ENCODE data around the gene RUSF1.
"Not testable (repeated sequence)": the region's sequence is repeated elsewhere in the genome, so short reads cannot be mapped to it uniquely, and the experiment has no call there.

RUSF1 gene

GRCh38 chr16:31507929-31508705 is at the start of gene RUSF1:
RUSF1 (minus strand) TSS chr16:31508391; CDS start chr16:31508373, 18 bp downstream.
- H3K4me1 Mint-ChIP-seq: peaks cover 42% of the 10 kb centered on the region
- no peaks in the 10 kb centered on the region for H3K27me3 Mint-ChIP-seq
- H3K4me3 Mint-ChIP-seq: peak within 1 kb of the TSS; percentile 85
- DNase-seq (ENCODE audit: low spot score in 2 of 2): peak; percentile 57 to 59
- peak; percentile 83 for ATAC-seq (replicated peaks; ENCODE audit: extremely low read depth, poor library complexity, severe bottlenecking)
- H3K36me3 Mint-ChIP-seq (ENCODE audit: insufficient read depth): peaks cover 9% of the 10 kb centered on the region
- H3K27ac Mint-ChIP-seq (ENCODE audit: low read depth): peak within 1 kb of the TSS; percentile 93
- H3K9me3 Mint-ChIP-seq: no peaks in the 10 kb centered on the region

DNA sequence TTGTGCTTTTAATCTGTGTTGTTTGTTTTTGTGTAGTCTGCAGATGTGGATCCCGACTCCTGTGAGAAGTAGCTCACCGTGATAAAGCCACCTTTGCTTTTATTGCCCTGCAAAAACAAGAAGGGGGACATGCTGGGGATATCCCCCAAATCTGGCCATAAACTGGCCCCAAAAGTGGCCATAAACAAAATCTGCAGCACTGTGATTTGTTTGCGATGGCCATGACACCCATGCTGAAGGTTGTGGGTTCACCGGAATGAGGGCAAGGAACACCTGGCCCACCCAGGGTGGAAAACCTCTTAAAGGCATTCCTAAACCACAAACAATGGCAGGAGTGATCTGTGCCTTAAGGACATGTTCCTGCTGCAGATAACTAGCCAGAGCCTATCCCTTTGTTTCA is 34.6 kb upstream of the RUSF1 start:
- no peak overlapping the region for H3K4me3 Mint-ChIP-seq
- no peak for ATAC-seq (replicated peaks; ENCODE audit: extremely low read depth, poor library complexity, severe bottlenecking)
- DNase-seq (ENCODE audit: low spot score in 2 of 2): no peak
- H3K9me3 Mint-ChIP-seq: peaks cover 6% of the 10 kb centered on the region
- peaks cover 48% of the 10 kb centered on the region for H3K27me3 Mint-ChIP-seq
- H3K36me3 Mint-ChIP-seq (ENCODE audit: insufficient read depth): no peaks in the 10 kb centered on the region
- no peaks in the 10 kb centered on the region for H3K4me1 Mint-ChIP-seq
- no peak overlapping the region for H3K27ac Mint-ChIP-seq (ENCODE audit: low read depth)

DNA sequence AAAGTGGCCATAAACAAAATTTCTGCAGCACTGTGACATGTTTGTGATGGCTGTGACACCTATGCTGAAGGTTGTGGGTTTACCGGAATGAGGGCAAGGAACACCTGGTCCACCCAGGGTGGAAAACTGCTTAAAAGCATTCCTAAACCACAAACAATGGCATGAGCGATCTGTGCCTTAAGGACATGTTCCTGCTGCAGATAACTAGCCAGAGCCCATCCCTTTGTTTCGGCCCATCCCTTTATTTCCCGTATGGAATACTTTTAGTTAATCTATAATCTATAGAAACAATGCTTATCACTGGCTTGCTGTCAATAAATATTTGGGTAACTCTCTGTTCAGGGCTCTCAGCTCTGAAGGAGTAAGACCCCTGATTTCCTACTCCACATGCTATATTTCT is 31.6 kb upstream of the RUSF1 start:
- not testable (repeated sequence) for H3K4me1 Mint-ChIP-seq; H3K4me3 Mint-ChIP-seq; H3K27ac Mint-ChIP-seq (ENCODE audit: low read depth); DNase-seq (ENCODE audit: low spot score in 2 of 2); H3K9me3 Mint-ChIP-seq; H3K36me3 Mint-ChIP-seq (ENCODE audit: insufficient read depth); ATAC-seq (replicated peaks; ENCODE audit: extremely low read depth, poor library complexity, severe bottlenecking)
- peaks cover 67% of the 10 kb centered on the region for H3K27me3 Mint-ChIP-seq

- H3K4me1 Mint-ChIP-seq; H3K9me3 Mint-ChIP-seq; H3K36me3 Mint-ChIP-seq (ENCODE audit: insufficient read depth); H3K27ac Mint-ChIP-seq (ENCODE audit: low read depth); DNase-seq (ENCODE audit: low spot score in 2 of 2); ATAC-seq (replicated peaks; ENCODE audit: extremely low read depth, poor library complexity, severe bottlenecking); H3K4me3 Mint-ChIP-seq: not testable (repeated sequence)
- peaks cover 67% of the 10 kb centered on the region for H3K27me3 Mint-ChIP-seq
Observed at GRCh38 chr16:31538243-31538598, 30.0 kb upstream of the RUSF1 start.

GRCh38 chr16:31537362-31538242 is 29.4 kb upstream of the RUSF1 start:
- DNase-seq (ENCODE audit: low spot score in 2 of 2): no peak

GRCh38 chr16:31536804-31537361 is 28.7 kb upstream of the RUSF1 start:
- H3K4me3 Mint-ChIP-seq: no peak overlapping the region
- H3K27ac Mint-ChIP-seq (ENCODE audit: low read depth): no peak overlapping the region
- H3K9me3 Mint-ChIP-seq: no peaks in the 10 kb centered on the region
- H3K27me3 Mint-ChIP-seq: peaks cover 59% of the 10 kb centered on the region
- ATAC-seq (replicated peaks; ENCODE audit: extremely low read depth, poor library complexity, severe bottlenecking): no peak
- H3K4me1 Mint-ChIP-seq: no peaks in the 10 kb centered on the region
- H3K36me3 Mint-ChIP-seq (ENCODE audit: insufficient read depth): no peaks in the 10 kb centered on the region
- DNase-seq (ENCODE audit: low spot score in 2 of 2): no peak

More at GRCh38 chr16:31537362-31538242, 29.4 kb upstream of the RUSF1 start:
- Mint-ChIP-seq H3K4me3 (no peak overlapping the region), H3K36me3 (ENCODE audit: insufficient read depth) (no peaks in the 10 kb centered on the region), H3K4me1 (no peaks in the 10 kb centered on the region), H3K9me3 (peaks cover 6% of the 10 kb centered on the region), H3K27me3 (peaks cover 66% of the 10 kb centered on the region), H3K27ac (ENCODE audit: low read depth) (no peak overlapping the region)
- no peak for ATAC-seq (replicated peaks; ENCODE audit: extremely low read depth, poor library complexity, severe bottlenecking)

- Mint-ChIP-seq H3K4me1 (no peaks in the 10 kb centered on the region), H3K36me3 (ENCODE audit: insufficient read depth) (no peaks in the 10 kb centered on the region), H3K4me3 (no peak overlapping the region), H3K27me3 (peaks cover 49% of the 10 kb centered on the region), H3K27ac (ENCODE audit: low read depth) (no peak overlapping the region), H3K9me3 (no peaks in the 10 kb centered on the region)
- DNase-seq (ENCODE audit: low spot score in 2 of 2) (no peak), ATAC-seq (replicated peaks; ENCODE audit: extremely low read depth, poor library complexity, severe bottlenecking) (no peak)
Observed at GRCh38 chr16:31535737-31536136, 27.5 kb upstream of the RUSF1 start.

- Mint-ChIP-seq H3K4me1 (no peaks in the 10 kb centered on the region), H3K9me3 (no peaks in the 10 kb centered on the region), H3K27ac (ENCODE audit: low read depth) (no peak overlapping the region), H3K36me3 (ENCODE audit: insufficient read depth) (no peaks in the 10 kb centered on the region), H3K27me3 (peaks cover 41% of the 10 kb centered on the region), H3K4me3 (no peak overlapping the region)
- ATAC-seq (replicated peaks; ENCODE audit: extremely low read depth, poor library complexity, severe bottlenecking): no peak
- no peak for DNase-seq (ENCODE audit: low spot score in 2 of 2)
Observed at GRCh38 chr16:31532896-31533295, 24.7 kb upstream of the RUSF1 start.

GRCh38 chr16:31532120-31532519 is 23.9 kb upstream of the RUSF1 start:
- Mint-ChIP-seq H3K4me1 (no peaks in the 10 kb centered on the region), H3K27ac (ENCODE audit: low read depth) (no peak overlapping the region), H3K36me3 (ENCODE audit: insufficient read depth) (no peaks in the 10 kb centered on the region), H3K9me3 (no peaks in the 10 kb centered on the region), H3K27me3 (peaks cover 43% of the 10 kb centered on the region), H3K4me3 (no peak overlapping the region)
- no peak for DNase-seq (ENCODE audit: low spot score in 2 of 2)
- ATAC-seq (replicated peaks; ENCODE audit: extremely low read depth, poor library complexity, severe bottlenecking): no peak

DNA sequence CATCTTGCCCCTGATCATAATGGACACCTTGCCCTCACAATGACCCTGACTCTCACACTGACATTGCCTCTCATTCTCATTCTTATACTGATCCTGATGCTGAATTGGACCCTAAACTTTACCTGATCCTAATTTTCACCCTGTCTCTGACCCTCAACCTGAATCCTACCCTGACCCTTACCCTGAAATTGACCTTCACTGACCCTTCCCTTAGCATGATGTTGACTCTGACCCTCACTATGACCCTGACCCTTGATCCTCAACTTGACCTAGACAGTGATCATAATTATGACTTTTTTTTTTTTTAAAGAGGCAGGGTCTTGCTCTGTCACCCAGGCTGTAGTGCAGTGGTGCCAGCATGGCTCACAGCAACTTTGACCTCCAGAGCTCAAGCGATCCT is 22.9 kb upstream of the RUSF1 start:
- H3K9me3 Mint-ChIP-seq: no peaks in the 10 kb centered on the region
- H3K27me3 Mint-ChIP-seq: peaks cover 41% of the 10 kb centered on the region
- no peak for DNase-seq (ENCODE audit: low spot score in 2 of 2)
- H3K36me3 Mint-ChIP-seq (ENCODE audit: insufficient read depth): no peaks in the 10 kb centered on the region
- H3K4me3 Mint-ChIP-seq: no peak overlapping the region
- no peak for ATAC-seq (replicated peaks; ENCODE audit: extremely low read depth, poor library complexity, severe bottlenecking)
- H3K27ac Mint-ChIP-seq (ENCODE audit: low read depth): no peak overlapping the region
- H3K4me1 Mint-ChIP-seq: no peaks in the 10 kb centered on the region

GRCh38 chr16:31530405-31530804 is 22.2 kb upstream of the RUSF1 start:
- Mint-ChIP-seq H3K27ac (ENCODE audit: low read depth) (no peak overlapping the region), H3K4me3 (no peak overlapping the region), H3K36me3 (ENCODE audit: insufficient read depth) (no peaks in the 10 kb centered on the region), H3K4me1 (no peaks in the 10 kb centered on the region), H3K27me3 (peaks cover 34% of the 10 kb centered on the region), H3K9me3 (no peaks in the 10 kb centered on the region)
- DNase-seq (ENCODE audit: low spot score in 2 of 2) (no peak), ATAC-seq (replicated peaks; ENCODE audit: extremely low read depth, poor library complexity, severe bottlenecking) (no peak)

- H3K9me3 Mint-ChIP-seq: no peaks in the 10 kb centered on the region
- H3K4me1 Mint-ChIP-seq: no peaks in the 10 kb centered on the region
- no peak overlapping the region for H3K4me3 Mint-ChIP-seq
- H3K27me3 Mint-ChIP-seq: peaks cover 29% of the 10 kb centered on the region
- no peak for ATAC-seq (replicated peaks; ENCODE audit: extremely low read depth, poor library complexity, severe bottlenecking)
- no peaks in the 10 kb centered on the region for H3K36me3 Mint-ChIP-seq (ENCODE audit: insufficient read depth)
- H3K27ac Mint-ChIP-seq (ENCODE audit: low read depth): no peak overlapping the region
- DNase-seq (ENCODE audit: low spot score in 2 of 2): no peak
Observed at GRCh38 chr16:31529937-31530312, 21.7 kb upstream of the RUSF1 start.

Measured in central memory CD8-positive, alpha-beta T cell (primary cell).